GM12891 (cell line): ENCODE data around the gene CCDC157.

Experiments used
- DNase-seq: peaks from one replicate; pipeline ENCODE4 v3.0.0; 2011; ENCODE audit warnings: low spot score; ENCODE audit not compliant: insufficient read length
- FAIRE-seq: peaks from 2 replicates; lab custom pipeline; 2011; peaks lifted over from hg19 to GRCh38; lab: Jason Lieb, UNC
- PAX5 ChIP-seq: IDR thresholded peaks from 2 replicates; pipeline ENCODE4 v1.6.1; 2011; ENCODE audit warnings: low read length, moderate library complexity, mild to moderate bottlenecking; ENCODE audit not compliant: insufficient read depth, severe bottlenecking
- POLR2A ChIP-seq: IDR thresholded peaks from 2 replicates; pipeline ENCODE4 v1.6.1; 2011; ENCODE audit warnings: low read depth, low read length, control low read depth
- POLR2AphosphoS5 ChIP-seq: IDR thresholded peaks from 2 replicates; pipeline ENCODE4 v1.6.1; 2011; ENCODE audit warnings: low read depth, low read length, control low read depth
- POU2F2 ChIP-seq: IDR thresholded peaks from 2 replicates; pipeline ENCODE4 v1.6.1; 2011; ENCODE audit warnings: low read depth, mild to moderate bottlenecking, control low read depth, low read length, moderate library complexity
- SPI1 ChIP-seq: IDR thresholded peaks from 2 replicates; pipeline ENCODE4 v1.6.1; 2011; ENCODE audit warnings: low read depth, low read length, control low read depth
- TAF1 ChIP-seq: IDR thresholded peaks from 2 replicates; pipeline ENCODE4 v1.6.1; 2011; ENCODE audit warnings: low read depth, low read length, control low read depth

The CCDC157 gene

GRCh38 chr22:30421695-30422480 lies 65.1 kb downstream of the CCDC157 start:
- no peak for FAIRE-seq
- DNase-seq: no peak
- TF ChIP-seq PAX5 (no peak), SPI1 (no peak), POU2F2 (no peak), POLR2A (no peak), TAF1 (no peak), POLR2AphosphoS5 (no peak)

- DNase-seq (no peak), FAIRE-seq (no peak)
- TF ChIP-seq TAF1 (no peak), POLR2A (no peak), POLR2AphosphoS5 (no peak), PAX5 (no peak), SPI1 (no peak), POU2F2 (no peak)
These were observed 65.9 kb downstream of the CCDC157 start for GRCh38 chr22:30422481-30423300.

GRCh38 chr22:30423301-30423958 lies 66.6 kb downstream of the CCDC157 start:
- peak; percentile 72; the same call in 1 of the 2 replicates for TF ChIP-seq POLR2AphosphoS5
- 0 out of 2 replicates have a peak, but pooled peaks have one; percentile 20 for TF ChIP-seq POU2F2
- no peak for TF ChIP-seq PAX5
- no peak; the same call in 1 of the 2 replicates for TF ChIP-seq TAF1
- TF ChIP-seq SPI1: no peak
- peak; percentile 87 for TF ChIP-seq POLR2A
- DNase-seq (no peak), FAIRE-seq (peak; percentile 56)

- TF ChIP-seq POLR2AphosphoS5: peak; percentile 57; the same call in 1 of the 2 replicates
- TF ChIP-seq PAX5: peak; percentile 29
- peak; percentile 46; the same call in 1 of the 2 replicates for TF ChIP-seq POLR2A
- peak; percentile 77 for TF ChIP-seq TAF1
- TF ChIP-seq POU2F2: 0 out of 2 replicates have a peak, but pooled peaks have one; percentile 8
- 0 out of 2 replicates have a peak, but pooled peaks have one; percentile 15 for TF ChIP-seq SPI1
- FAIRE-seq (peak; percentile 98), DNase-seq (peak; percentile 91)
These were observed 67.2 kb downstream of the CCDC157 start for GRCh38 chr22:30423959-30424533.

GRCh38 chr22:30424534-30425326 lies 67.9 kb downstream of the CCDC157 start:
- no peak for DNase-seq
- FAIRE-seq: peak; percentile 58
- TF ChIP-seq POLR2A (no peak), POU2F2 (no peak), SPI1 (no peak), PAX5 (no peak), POLR2AphosphoS5 (no peak)

- TF ChIP-seq POLR2AphosphoS5 (no peak), PAX5 (no peak), TAF1 (no peak), POLR2A (no peak), SPI1 (no peak), POU2F2 (no peak)
- no peak for DNase-seq
- FAIRE-seq: no peak
These were observed 68.5 kb downstream of the CCDC157 start for GRCh38 chr22:30425327-30425615.

GRCh38 chr22:30425616-30426387 lies 69.0 kb downstream of the CCDC157 start, which contains the start of gene MTFP1:
Gene MTFP1 (plus strand): TSS chr22:30425768. CDS start chr22:30425880, 112 bp downstream.
- no peak for TF ChIP-seq POLR2A
- 0 out of 2 replicates have a peak, but pooled peaks have one; percentile 17 for TF ChIP-seq POU2F2
- 0 out of 2 replicates have a peak, but pooled peaks have one; percentile 11 for TF ChIP-seq TAF1
- DNase-seq (peak; percentile 56), FAIRE-seq (no peak)
